AG08395 (cell line): ENCODE measurements around the gene CIT.

ENCODE experiments used
- DNase-seq: peaks from one replicate; pipeline ENCODE4 v3.0.0; 2012; ENCODE audit warnings: mixed read lengths, low spot score

CIT gene

DNA sequence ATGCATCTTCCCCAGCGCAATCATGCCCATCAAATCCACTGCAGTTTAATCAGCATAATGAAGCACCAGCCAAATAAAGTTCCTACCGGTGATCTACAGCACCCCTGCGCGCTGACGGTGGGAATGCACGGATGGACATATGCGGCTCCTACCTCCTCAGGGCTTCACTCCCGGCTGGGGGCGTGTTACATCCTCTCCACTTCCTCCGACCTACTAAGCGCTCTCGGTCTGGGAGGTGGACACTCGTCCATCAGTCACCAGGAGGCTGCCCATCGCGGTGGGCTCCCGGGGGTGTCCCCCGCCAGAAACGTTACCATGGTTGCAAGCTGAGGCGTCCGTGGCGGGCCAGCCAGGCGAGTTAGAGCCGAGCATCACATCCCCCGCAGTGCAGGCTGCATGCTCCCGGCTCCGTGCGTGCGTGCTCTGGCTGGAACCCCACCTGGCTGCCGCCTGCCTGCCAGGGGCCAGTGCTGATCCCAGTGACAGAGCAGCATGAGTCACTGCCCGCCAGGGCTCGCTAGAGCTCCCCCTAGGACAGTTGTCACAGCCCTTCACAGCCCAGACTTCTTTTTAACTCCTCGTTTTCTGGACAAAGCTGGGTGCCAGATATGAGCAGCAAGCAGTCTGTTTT is 73.0 kb downstream of the CIT start:
- DNase-seq = peak; percentile 88

DNA sequence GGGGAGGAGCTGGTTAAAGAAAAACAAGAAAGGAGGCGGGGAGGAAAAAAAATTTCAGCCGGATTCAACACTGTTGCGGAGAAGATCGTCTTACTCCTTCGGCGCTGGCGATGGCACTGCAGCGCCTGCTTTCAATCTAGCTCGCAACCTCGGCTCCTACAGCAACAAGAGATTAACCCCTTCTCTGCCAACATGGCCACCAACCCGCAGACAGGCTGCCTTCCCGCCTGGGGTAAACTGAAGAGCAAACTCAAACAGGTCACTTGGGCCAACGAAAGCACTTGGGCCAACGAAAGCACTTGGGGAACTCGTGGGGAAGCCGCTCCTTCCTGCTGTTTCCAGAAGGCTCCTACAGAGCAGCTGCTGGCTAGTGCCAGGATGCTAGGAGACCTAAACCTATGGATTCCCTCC is 73.7 kb downstream of the CIT start:
- peak; percentile 75 for DNase-seq

DNA sequence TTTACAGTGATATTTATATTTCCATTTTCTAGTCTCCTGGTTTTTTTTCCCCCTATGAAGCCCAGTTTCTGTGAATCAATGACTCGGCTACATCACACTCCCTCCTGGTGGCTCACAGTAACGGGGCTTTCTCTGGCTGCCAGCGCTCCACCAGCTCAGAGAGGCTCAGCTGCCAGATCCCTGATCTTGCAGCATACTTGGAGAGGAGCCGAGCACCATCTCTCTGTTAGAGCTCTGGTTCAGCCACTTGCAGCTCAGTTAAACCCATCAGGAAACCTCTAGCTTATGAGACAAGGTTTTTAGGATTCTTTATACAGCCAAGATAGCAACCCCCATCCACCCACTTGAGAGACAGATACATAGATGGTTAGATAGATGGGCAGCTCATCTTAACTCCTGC is 74.6 kb downstream of the CIT start:
- DNase-seq = peak; percentile 84

DNA sequence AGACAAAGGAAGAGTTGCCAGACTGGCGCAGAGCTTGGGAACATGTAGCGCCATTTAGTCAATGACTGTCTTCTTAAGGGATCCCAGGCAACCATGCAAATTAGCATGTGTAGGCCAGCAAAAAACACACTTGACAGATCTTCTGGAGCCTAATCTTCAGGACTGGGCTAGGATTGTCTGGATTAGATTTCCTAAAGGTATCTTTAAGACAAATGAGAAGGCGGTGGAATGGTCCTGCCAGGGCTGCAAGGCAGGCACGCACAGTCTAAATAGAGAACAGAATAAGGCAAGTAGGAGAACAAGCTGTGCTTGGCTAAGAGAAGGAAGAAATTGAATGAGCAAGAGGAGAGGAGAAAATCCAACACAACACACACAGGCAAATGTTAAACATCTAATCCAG is 80.0 kb downstream of the CIT start:
- no peak for DNase-seq

DNA sequence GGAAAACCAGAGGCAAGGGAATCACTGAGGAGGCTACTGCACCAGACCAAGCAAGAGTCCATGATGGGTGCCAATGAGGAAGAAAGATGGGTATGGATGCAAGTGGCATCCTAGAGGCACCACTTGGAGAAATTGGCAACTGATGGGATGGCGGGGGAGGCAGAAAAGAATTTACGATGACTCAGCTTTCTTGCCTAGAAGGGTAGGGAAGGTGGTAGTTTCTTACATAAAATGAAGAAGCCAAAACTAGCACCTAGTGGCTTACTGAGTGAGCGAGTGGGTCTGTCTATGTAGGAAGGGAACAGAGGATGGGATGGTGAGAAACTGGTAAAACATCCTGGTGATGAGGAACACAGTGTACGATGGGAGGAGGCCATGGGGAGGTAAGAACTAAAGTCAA is 80.8 kb downstream of the CIT start:
- no peak for DNase-seq

DNA sequence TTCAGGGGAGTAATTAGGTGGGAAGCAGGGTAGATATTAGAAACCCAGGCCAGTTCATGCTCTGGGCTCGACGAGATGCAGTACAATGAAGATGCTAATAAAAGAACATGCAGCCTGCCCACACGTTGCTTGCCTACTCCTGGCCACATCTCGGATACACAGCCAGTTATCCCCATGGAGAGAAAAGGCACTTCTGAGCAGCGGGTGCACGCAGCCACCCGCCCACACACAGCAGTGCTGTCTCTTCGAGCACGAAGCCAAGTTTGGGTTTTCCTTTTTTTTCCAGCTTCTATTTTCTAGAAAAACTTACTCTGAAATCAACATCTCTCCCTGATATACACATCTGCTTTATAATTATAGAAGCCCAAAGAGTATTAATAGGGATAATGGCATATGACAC is 85.7 kb downstream of the CIT start:
- no peak for DNase-seq

DNA sequence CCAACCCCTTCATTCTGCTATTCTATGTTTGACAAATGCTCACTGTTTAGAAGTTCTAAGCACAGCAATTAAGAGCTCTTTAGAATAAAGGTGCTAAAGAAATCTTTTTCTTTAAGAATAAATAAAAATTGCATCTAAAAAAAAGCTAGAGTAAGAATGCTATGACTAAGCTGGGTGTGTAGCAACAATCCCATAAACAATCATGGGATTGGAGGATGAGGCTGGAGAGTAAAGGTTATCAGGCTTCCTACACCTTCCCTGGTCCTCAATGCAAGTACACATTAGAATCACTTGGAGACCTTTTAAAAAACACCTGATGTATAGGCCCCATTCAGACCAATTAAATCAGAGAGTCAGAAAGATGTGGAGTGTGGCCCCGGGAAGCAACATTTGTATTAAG is 88.3 kb downstream of the CIT start:
- peak; percentile 47 for DNase-seq

DNA sequence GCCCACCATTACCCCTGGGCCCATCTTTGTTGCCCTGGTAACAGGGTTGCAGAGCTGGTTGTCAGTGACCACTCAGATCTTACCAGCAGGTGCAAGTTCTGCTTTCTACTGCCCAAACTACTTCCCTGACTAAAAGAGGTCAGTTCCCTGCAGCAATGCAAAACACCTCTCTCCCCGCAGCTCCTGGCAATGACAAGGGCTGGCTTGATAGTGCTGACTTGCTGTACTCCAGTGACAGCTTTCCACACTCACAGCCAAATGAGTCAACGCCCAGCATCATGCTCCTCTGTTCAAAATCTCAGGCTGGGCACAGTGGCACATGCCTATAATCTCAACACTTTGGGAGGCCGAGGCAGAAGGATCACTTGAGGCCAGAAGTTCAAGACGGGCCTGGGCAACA is 90.6 kb downstream of the CIT start:
- DNase-seq = no peak

DNA sequence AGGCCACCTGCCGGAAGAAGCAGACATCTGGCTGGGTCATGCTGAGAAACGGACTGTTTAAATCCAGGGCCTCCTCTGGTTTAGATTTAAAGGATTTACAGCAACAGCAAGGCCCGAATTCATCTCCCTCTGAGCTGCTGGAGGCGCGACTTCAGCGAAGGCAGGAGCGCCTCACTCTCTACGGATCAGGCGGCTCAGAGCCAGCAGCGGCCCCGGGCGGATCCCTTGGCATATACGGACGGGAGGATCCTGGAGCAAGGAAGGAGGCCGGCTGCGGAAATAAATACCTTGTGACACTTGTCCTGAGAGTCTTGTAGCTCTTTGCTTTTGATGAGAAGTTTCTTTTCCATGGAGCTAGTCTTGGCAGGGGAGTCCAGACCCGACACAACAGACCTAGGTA is 92.4 kb downstream of the CIT start:
- no peak for DNase-seq

DNA sequence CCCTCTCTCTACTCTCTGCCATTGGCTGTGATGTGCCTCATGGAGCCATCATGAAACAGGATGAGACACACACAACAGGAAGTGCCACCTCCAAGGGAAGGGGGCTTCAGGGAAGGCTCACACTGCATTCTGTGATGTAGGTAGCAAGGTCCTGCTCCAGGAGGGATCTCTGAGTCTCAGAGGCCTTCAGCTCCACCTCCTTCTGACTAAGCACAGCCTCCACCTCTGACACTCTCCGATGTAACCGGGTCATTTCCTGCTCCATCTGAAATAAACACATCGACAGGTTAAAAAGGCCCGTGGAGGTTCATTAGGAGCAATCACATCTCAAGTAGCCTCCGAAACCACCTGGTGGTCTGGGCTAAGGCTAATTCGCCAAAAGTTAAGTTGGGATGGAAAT is 93.3 kb downstream of the CIT start:
- no peak for DNase-seq

DNA sequence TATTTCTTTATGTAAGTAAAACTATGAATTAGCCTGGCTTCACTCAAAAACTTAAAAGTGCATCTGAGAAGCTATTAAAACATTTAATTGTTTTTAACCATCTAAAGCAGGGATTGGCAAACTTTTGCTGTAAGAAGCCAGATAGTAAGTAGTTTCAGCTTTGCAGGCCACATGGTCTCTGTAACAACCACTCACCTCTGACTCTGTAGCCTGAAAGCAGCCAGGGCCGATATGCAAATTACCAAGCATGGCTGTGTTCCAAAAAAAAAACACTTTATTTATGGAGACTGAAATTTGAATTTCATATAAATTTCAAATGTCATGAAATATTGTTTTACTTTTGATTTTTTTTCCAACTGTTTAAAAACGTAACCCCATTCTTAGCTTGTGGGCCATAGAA is 95.3 kb downstream of the CIT start:
- no peak for DNase-seq

DNA sequence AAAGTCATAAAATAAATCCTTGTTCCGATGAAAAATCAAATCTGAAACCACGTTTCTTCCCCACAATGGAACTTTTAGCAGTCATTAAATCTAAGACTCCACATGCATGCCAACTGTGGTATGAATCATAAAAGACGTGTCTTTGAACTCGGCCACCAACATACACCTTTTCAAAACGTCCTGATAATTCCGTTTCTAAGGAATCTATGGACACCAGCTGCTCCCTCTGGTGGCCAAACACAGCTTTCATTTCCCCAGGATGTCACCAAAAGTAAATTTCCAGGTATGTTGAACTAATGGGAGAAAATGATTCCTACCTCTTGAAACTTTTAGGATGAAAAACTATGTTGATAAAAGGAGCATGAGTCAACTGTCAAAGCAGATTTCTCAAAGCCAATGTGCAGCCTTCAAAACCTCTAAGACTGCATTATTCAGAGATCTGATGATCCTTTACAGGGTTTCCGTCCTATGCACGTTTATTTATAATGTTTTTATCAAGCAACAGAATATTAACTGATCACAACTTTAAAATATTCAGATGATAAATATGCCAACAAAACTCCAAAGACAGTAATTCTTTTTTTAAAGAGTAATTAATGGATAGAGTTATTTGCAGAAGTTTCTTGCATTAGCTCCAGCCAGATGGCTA is 96.2 kb downstream of the CIT start:
- DNase-seq = peak; percentile 55

DNA sequence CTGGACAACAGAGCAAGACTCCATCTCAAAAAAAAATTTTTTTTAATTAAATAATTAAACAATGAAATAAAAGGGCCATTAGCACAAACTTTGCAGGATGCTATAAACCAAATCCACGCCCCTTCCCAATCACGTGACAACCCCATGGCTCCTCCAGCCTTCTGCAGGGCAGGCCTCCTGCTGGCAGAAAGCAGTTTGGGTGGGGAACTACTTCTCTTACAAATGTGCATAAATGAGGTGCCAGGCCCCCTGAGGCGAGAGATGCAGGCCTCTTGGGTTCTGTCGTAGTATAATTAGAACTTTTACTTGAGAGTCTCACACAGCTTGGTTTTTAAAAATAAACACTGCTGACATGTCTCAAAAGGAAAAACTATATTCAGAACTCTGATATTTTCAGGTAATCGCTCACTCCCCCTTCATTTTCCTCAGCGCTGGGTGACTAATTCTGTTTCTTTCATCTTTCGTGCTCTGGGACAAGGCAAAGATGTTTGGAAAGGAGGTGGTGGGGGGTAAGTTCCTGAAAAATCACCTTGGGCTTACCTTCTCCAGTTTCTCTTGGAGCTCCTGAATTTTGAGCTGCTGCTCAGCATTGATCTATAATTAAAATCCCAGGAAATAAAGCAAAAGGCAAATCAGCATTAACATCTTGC is 101.7 kb downstream of the CIT start:
- no peak for DNase-seq

DNA sequence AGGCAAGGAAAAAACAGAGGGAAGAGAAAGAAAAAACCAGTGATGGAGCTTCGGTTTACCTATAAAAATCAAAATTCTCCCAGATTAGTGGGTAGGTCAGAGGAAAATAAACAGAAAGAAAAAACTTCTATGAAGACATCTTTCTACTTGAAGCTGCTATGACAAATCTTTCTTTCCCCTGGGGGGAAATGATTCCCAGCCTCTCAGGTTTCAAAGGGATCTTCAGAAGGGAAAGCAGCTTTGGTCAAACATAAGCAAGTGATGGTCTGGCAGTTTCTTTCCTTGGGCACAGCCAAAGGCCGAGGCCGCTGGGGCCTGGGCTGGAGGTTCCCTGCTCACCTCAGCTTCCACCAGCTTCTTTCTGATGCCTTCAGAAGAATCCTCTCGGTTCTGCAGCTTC is 104.7 kb downstream of the CIT start:
- no peak for DNase-seq

DNA sequence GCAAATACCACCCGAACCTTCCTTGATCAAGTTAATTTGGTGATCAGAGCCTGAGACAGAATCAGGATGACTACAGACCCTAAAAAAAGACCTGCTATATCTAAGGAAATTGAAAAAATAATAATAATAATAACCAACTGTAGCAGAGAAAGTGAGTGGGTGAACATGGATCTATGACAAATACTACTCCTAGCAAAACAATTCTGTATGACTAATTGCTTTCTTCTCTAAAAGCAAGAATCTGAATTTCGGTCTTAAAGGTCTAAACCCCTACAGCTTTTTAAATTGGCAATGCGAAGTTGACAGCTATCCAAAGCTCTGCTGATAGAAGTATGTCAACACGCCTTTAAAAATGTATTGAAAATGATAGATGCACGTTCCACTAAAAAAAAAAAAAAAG is 107.0 kb downstream of the CIT start:
- DNase-seq = no peak

DNA sequence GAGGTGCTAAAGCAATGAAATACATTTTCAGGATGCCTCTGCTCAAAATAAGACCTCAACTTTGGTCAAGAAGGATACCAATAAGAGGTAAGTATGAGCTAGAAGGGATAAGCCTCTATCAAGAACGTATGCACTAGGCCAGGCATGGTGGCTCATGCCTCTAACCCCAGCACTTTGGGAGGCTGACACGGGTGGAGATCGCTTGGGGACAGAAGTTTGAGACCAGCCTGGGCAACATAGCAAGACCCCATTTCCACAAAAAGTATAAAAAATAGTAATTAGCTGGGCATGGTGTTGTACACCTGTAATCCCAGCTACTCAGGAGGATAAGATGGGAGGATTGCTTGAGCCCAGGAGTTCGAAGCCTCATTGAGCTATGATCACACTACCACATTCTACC is 114.5 kb downstream of the CIT start:
- DNase-seq = no peak

DNA sequence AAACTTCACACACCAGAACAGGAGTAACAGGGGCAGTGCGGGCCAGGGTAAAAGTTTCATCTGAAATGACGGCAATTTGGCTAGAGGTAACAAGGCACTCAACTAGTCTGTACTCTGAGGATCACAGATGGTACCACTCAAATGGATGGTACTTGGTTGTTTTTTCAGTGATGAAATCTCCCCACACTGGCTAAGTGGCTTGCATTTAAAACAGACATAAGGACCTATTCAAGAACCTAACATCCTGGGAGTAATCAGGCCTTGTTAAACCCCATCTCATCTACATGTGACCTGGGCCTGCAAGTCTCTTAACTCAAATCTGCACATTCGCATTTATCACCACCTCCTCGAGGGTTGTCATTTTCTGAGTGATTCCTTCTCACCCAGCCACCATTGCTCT is 118.4 kb downstream of the CIT start:
- DNase-seq = no peak

DNA sequence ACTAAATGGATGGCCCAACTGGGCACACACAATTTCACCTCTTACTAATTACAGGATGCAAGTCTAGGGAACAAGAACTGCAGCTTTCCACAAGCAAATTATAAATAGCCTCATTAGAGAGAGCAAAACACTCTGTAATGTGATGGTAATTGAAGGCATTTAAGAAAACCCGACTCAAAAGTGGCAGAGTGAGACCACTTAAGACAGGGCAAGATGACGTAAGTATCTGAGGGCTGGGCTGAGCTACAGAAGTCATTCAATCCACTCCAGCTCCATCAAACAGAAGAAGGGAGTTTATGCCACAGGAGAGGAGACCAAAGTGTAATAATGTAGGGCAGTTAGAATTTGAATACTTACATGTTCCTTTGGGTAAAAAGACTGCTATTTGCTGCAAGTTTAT is 118.9 kb downstream of the CIT start:
- no peak for DNase-seq

DNA sequence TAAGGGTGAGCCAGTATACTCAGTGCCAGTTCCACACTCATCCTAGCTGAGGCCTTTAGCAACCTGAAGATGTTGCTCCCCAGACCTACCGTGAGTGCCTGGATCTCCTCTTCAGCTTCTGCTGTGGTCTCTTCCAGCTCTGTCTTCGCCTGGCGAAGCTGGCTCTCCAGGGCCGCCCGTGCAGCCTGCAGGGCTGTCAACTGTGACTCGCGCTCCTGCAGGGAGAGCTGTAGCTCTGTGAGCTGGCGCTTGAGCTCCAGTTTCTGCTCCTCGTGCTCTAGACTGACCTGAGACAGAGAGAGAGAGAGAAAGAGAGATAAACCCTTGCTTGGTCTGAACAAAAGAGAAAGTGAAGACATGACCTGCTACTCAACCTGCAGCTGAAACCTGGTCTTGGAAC is 125.2 kb downstream of the CIT start:
- DNase-seq = no peak

DNA sequence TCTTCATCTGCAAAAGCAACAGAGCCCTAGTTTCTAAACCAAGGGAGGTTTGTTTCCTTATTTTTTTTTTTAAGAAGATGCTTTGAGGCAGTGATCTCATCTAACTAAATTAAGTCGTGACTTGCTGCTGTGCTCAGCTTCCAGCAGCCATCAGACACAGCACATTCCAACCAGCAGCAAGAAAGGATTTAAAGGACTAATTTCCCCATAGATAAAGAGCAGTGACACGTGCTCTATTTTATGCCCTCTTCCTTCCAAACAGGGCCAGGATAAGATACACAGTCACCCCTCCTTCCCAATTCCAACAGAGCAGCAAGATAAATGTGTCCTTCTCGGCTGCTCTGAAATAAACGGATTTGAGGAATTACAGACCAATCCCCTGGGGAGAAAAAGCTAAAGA is 127.5 kb downstream of the CIT start:
- DNase-seq = peak; percentile 34

DNA sequence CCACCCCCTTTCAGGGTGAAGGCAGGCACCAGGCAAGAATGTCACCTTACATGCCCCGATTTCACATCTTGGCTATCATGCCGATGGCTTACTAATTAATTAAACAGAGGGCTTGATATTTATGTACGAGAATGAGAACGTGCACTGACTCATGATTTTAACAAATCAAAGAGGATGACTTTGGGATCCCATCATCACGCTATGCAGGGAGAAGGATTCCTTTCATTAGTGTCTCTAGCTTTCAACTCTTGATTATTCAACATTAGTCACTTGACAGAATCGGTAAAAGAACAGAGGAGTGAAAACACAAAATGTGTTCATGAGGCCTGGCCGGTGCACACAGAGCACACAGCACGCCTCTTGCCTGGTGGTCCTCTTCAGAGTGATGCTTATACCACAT is 128.6 kb downstream of the CIT start:
- no peak for DNase-seq

DNA sequence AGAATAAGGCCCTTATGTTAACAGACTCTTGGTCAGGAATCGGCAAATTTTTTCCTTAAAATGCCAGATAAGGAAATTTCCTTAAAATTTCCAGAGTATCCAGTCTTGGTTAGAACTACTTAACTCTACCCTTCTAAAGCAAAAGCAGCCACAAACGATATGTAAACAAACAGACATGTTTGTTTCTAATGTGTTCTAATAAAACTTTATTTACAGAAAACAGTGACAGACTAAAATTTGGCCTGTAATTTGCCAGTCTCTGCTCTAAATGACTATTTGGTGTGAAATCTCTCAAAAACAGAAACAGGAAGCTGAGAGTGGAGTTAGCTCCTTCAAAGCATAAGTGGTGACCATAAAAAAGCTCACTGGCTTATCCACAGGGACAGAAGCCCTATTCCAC is 131.0 kb downstream of the CIT start:
- DNase-seq = no peak

DNA sequence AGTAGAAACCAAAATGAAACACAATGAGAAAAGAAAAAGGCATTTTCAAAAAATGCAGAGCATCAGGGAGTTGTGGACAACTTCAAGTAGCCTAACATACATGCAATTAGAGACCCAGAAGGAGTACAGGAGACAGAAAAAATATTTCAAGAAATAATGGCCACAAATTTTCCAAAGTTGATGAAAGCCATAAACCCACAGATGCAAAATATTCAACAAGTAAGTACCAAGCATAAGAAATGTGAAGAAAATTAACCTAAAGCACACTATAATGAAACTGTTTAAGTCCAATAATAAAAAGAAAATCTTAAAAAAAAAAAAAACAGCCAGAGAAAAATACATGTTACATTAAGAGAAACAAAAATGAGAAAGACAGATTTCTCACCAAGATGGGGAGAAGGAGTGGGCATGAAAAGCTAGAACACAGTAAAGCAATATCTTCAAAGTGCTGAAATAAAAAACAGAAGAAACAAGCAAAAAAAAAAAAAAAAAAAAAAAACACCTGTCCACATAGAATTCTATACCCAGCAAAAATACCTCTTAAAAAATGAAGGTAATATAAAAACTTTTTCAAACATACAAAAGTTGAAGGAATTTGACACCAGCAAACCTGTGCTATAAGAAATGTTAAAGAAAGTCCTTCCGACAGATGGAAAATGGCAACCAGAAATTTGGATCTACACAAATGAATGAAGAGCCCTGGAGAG is 132.1 kb downstream of the CIT start:
- no peak for DNase-seq
